GM18909 (cell line): ENCODE measurements around the gene SOX4.
A peak's percentile ranks its signal among the peaks of the same experiment; 100 is the strongest.

Experiments
- ATAC-seq: cut with Tn5 transposase; IDR thresholded peaks from one replicate; pipeline ENCODE4 v1.9.1; 2021; ENCODE audit warnings: mild to moderate bottlenecking; ENCODE audit not compliant: unreplicated experiment, poor library complexity

The SOX4 gene

GRCh38 chr6:21592953-21593352, 598 bp upstream of the SOX4 start:
- no peak for ATAC-seq

GRCh38 chr6:21593927-21594415, 420 bp downstream of the SOX4 start:
- ATAC-seq = peak; percentile 16

- peak; percentile 23 for ATAC-seq
Observed at GRCh38 chr6:21594416-21595281, 1.1 kb downstream of the SOX4 start.

GRCh38 chr6:21595285-21596144, 2.0 kb downstream of the SOX4 start:
- peak; percentile 18 for ATAC-seq

GRCh38 chr6:21596145-21596948, 2.8 kb downstream of the SOX4 start:
- ATAC-seq = peak; percentile 17

- no peak for ATAC-seq
Observed at GRCh38 chr6:21596949-21597682, 3.6 kb downstream of the SOX4 start.

- ATAC-seq = no peak
Observed at GRCh38 chr6:21597801-21598673, 4.5 kb downstream of the SOX4 start.

GRCh38 chr6:21598674-21599023, 5.1 kb downstream of the SOX4 start:
- ATAC-seq = no peak

GRCh38 chr6:21599051-21599696, 5.6 kb downstream of the SOX4 start:
- ATAC-seq = no peak

GRCh38 chr6:21601339-21601923, 7.9 kb downstream of the SOX4 start:
- no peak for ATAC-seq

GRCh38 chr6:21601932-21602390, 8.4 kb downstream of the SOX4 start:
- no peak for ATAC-seq

- peak; percentile 68 for ATAC-seq
Observed at GRCh38 chr6:21603082-21603952, 9.8 kb downstream of the SOX4 start.

- no peak for ATAC-seq
Observed at GRCh38 chr6:21604081-21604480, 10.5 kb downstream of the SOX4 start.

- no peak for ATAC-seq
Observed at GRCh38 chr6:21605166-21605565, 11.6 kb downstream of the SOX4 start.

GRCh38 chr6:21608601-21609000, 15.1 kb downstream of the SOX4 start:
- no peak for ATAC-seq

- ATAC-seq = peak; percentile 28
Observed at GRCh38 chr6:21609881-21610329, 16.4 kb downstream of the SOX4 start.

GRCh38 chr6:21610341-21610740, 16.8 kb downstream of the SOX4 start:
- ATAC-seq = peak; percentile 86
